ENCODE data around the gene CPVL.

CPVL gene

GRCh38 chr7:29042824-29043231 is 103.5 kb downstream of the CPVL start:
- H3K9me3 Mint-ChIP-seq: no peaks in the 10 kb centered on the region
- peaks cover 11% of the 10 kb centered on the region for H3K4me1 Mint-ChIP-seq (ENCODE audit: low read depth)
- no peaks in the 10 kb centered on the region for H3K36me3 Mint-ChIP-seq (ENCODE audit: low read depth)
- no peak overlapping the region for H3K27ac Mint-ChIP-seq
- H3K27me3 Mint-ChIP-seq (ENCODE audit: low read depth): no peaks in the 10 kb centered on the region
- H3K4me3 Mint-ChIP-seq: no peak overlapping the region

DNA sequence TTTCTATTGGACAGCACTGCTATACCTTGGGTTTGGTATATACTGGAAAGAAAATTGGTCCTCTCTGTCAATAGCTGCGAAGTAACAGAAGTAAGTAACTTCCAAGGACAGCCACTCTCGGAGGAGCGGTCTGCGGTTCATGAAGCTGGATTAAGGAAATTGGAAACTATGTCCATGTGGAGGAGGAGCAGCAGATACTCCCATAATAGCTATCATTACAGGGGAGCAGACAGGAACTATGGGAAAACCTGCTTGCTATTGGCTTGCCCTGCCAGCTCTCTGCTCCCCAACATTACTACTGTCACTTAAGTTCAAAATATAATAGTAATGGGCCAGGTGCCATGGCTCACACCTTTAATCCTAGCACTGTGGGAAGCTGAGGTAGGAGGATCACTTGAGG is 104.3 kb downstream of the CPVL start:
- Mint-ChIP-seq H3K9me3 (no peaks in the 10 kb centered on the region), H3K36me3 (ENCODE audit: low read depth) (no peaks in the 10 kb centered on the region), H3K4me3 (no peak overlapping the region), H3K27me3 (ENCODE audit: low read depth) (no peaks in the 10 kb centered on the region), H3K4me1 (ENCODE audit: low read depth) (peaks cover 11% of the 10 kb centered on the region), H3K27ac (no peak overlapping the region)

GRCh38 chr7:29040579-29040925 is 105.8 kb downstream of the CPVL start:
- Mint-ChIP-seq H3K4me3 (no peak overlapping the region), H3K27ac (no peak overlapping the region), H3K36me3 (ENCODE audit: low read depth) (no peaks in the 10 kb centered on the region), H3K27me3 (ENCODE audit: low read depth) (no peaks in the 10 kb centered on the region), H3K9me3 (no peaks in the 10 kb centered on the region), H3K4me1 (ENCODE audit: low read depth) (peaks cover 21% of the 10 kb centered on the region)

DNA sequence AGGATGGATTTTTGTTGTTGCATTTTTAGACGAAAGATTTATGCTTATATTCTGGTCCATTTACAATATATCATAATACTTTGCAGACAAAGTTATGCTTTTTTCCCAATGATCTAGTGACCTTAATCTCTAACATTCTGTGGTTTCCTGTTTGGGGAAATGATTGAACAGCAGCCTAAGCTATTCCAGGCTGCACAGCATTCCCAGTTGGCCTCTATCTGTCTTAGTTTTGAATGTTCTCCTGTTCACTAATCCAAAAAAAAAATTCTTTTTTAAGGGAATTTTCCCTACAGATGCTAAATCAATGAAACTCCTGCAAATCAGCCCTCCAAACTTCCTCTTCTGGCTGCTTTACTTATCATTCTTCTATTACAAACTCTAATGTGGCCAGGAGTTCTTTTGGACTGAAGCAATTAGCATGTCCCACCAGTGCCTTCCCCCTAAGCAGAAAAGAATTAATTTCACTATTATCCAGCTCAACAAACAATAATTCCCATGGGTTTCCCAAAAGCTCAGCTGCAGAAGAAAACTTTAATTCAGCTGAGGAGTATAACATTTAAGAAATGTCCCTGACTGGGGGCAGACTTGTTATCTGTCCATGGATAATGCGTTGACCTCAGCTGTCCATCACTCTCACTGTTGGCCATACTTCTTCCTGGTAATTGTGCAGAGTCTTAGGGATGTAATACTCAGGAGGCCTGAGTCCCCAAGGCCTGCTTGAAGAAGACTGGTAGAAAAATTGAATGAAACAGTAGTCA is 106.3 kb downstream of the CPVL start:
- Mint-ChIP-seq H3K4me3 (no peak overlapping the region), H3K36me3 (ENCODE audit: low read depth) (peaks cover 2% of the 10 kb centered on the region), H3K27me3 (ENCODE audit: low read depth) (no peaks in the 10 kb centered on the region), H3K27ac (no peak overlapping the region), H3K4me1 (ENCODE audit: low read depth) (peaks cover 26% of the 10 kb centered on the region), H3K9me3 (no peaks in the 10 kb centered on the region)

- Mint-ChIP-seq H3K9me3 (no peaks in the 10 kb centered on the region), H3K4me1 (ENCODE audit: low read depth) (peaks cover 31% of the 10 kb centered on the region), H3K36me3 (ENCODE audit: low read depth) (peaks cover 2% of the 10 kb centered on the region), H3K4me3 (no peak overlapping the region), H3K27ac (no peak overlapping the region), H3K27me3 (ENCODE audit: low read depth) (no peaks in the 10 kb centered on the region)
These were observed 107.9 kb downstream of the CPVL start for GRCh38 chr7:29038463-29038862.

GRCh38 chr7:29035044-29035740 is 111.1 kb downstream of the CPVL start:
- H3K9me3 Mint-ChIP-seq: no peaks in the 10 kb centered on the region
- H3K36me3 Mint-ChIP-seq (ENCODE audit: low read depth): peaks cover 2% of the 10 kb centered on the region
- peaks cover 33% of the 10 kb centered on the region for H3K4me1 Mint-ChIP-seq (ENCODE audit: low read depth)
- peak overlapping the region; percentile 90 for H3K27ac Mint-ChIP-seq
- no peaks in the 10 kb centered on the region for H3K27me3 Mint-ChIP-seq (ENCODE audit: low read depth)
- peak overlapping the region; percentile 63 for H3K4me3 Mint-ChIP-seq

GRCh38 chr7:29033584-29033983 is 112.8 kb downstream of the CPVL start:
- Mint-ChIP-seq H3K27me3 (ENCODE audit: low read depth) (no peaks in the 10 kb centered on the region), H3K36me3 (ENCODE audit: low read depth) (peaks cover 2% of the 10 kb centered on the region), H3K4me3 (no peak overlapping the region), H3K27ac (no peak overlapping the region), H3K9me3 (peaks cover 7% of the 10 kb centered on the region), H3K4me1 (ENCODE audit: low read depth) (peaks cover 28% of the 10 kb centered on the region)

DNA sequence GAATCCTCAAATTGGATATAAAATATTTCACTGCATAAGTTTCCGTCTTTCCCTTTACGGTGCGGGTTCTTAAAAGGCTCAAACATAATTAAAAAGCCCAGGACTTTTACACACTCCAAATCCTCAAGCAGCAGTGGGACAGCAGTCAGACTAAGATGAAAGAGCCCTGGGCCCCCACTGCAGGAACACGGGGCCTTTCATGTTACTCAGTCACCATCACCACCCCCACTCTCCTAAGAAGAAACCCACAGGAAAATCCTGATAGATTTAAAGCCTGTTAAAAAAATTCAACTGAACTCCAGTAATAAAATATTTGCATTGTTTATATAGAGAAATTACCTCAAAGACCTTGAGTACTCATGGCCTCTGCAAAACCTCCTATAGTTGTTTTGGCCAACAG is 114.2 kb downstream of the CPVL start:
- Mint-ChIP-seq H3K27ac (no peak overlapping the region), H3K27me3 (ENCODE audit: low read depth) (no peaks in the 10 kb centered on the region), H3K9me3 (peaks cover 13% of the 10 kb centered on the region), H3K4me1 (ENCODE audit: low read depth) (peaks cover 22% of the 10 kb centered on the region), H3K4me3 (no peak overlapping the region), H3K36me3 (ENCODE audit: low read depth) (peaks cover 2% of the 10 kb centered on the region)

DNA sequence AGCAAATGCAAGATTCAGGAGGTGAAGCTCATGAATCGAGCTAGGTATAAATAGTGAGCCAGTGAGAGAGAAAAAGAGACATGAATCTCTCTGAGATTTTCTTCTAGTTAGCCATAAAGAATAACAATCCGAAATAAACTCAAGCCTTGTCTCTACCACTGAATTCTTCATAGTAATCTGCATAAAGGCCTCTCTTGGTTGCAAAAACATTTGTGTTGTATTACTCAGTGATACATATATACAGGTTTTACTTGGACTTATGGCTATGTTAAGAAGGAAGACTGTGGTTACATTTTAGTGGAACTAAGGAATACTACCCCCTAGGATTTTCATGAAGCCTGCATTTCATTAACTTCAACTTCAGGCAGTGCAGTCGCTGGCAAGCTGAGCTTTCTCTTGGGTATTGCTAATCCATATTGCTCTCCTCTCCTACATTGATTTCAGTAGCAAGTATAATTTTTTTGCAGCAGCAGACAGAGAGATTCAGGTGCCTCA is 115.5 kb downstream of the CPVL start:
- H3K27ac Mint-ChIP-seq: no peak overlapping the region
- H3K4me1 Mint-ChIP-seq (ENCODE audit: low read depth): peaks cover 12% of the 10 kb centered on the region
- H3K4me3 Mint-ChIP-seq: no peak overlapping the region
- peaks cover 26% of the 10 kb centered on the region for H3K9me3 Mint-ChIP-seq
- peaks cover 1% of the 10 kb centered on the region for H3K27me3 Mint-ChIP-seq (ENCODE audit: low read depth)
- peaks cover 5% of the 10 kb centered on the region for H3K36me3 Mint-ChIP-seq (ENCODE audit: low read depth)

- H3K36me3 Mint-ChIP-seq (ENCODE audit: low read depth): peaks cover 8% of the 10 kb centered on the region
- peaks cover 37% of the 10 kb centered on the region for H3K9me3 Mint-ChIP-seq
These were observed 123.9 kb downstream of the CPVL start for GRCh38 chr7:29022291-29022988.

DNA sequence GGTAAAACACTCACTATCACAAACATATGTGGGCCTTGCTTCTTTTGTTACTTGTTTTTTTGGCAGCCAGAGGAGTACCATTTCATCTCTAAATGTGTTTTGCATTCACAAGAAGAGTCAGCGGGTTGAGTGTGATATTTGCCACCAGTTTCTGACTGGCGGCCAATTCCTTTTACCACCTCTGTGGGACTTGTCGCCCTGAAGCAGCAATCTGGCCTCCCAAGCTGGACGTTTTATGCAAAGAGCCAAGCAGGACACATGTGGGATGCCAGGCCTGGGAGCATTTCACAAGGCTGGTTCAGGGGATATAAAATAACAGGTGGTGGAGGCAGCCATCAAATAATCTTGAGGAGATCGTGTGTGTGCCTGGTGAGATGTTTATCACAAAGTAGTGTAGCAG is 126.4 kb downstream of the CPVL start:
- peaks cover 5% of the 10 kb centered on the region for H3K36me3 Mint-ChIP-seq (ENCODE audit: low read depth)
- H3K27me3 Mint-ChIP-seq (ENCODE audit: low read depth): no peaks in the 10 kb centered on the region
- H3K27ac Mint-ChIP-seq: no peak overlapping the region
- no peak overlapping the region for H3K4me3 Mint-ChIP-seq
- H3K9me3 Mint-ChIP-seq: peaks cover 17% of the 10 kb centered on the region
- no peaks in the 10 kb centered on the region for H3K4me1 Mint-ChIP-seq (ENCODE audit: low read depth)

More at GRCh38 chr7:29022291-29022988, 123.9 kb downstream of the CPVL start:
- Mint-ChIP-seq H3K4me1 (ENCODE audit: low read depth) (peaks cover 5% of the 10 kb centered on the region), H3K27me3 (ENCODE audit: low read depth) (peaks cover 3% of the 10 kb centered on the region), H3K27ac (no peak overlapping the region), H3K4me3 (no peak overlapping the region)

- peaks cover 5% of the 10 kb centered on the region for H3K36me3 Mint-ChIP-seq (ENCODE audit: low read depth)
- H3K27me3 Mint-ChIP-seq (ENCODE audit: low read depth): no peaks in the 10 kb centered on the region
- peaks cover 12% of the 10 kb centered on the region for H3K9me3 Mint-ChIP-seq
- H3K27ac Mint-ChIP-seq: no peak overlapping the region
- H3K4me3 Mint-ChIP-seq: no peak overlapping the region
- H3K4me1 Mint-ChIP-seq (ENCODE audit: low read depth): no peaks in the 10 kb centered on the region
These were observed 127.0 kb downstream of the CPVL start for GRCh38 chr7:29019387-29019786.

DNA sequence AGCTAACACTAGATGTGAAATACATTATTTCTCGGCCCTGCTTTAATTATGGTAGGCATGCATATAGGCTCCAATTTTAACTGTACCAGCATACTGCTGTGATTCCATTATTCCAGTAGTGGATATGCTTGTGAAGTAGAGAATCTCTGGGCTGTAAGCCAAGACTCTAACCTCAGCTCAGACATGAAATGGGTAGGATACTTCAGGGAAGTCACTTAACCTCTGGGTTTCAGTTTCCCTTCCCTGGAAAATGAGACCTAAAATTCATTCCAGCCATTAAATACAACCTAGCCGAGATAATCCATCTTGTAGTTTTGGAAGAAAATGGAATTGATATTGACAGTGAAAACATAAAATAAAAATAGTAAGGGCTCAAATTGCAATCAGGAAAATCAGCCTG is 128.6 kb downstream of the CPVL start:
- peaks cover 3% of the 10 kb centered on the region for H3K9me3 Mint-ChIP-seq
- no peak overlapping the region for H3K4me3 Mint-ChIP-seq
- no peaks in the 10 kb centered on the region for H3K4me1 Mint-ChIP-seq (ENCODE audit: low read depth)
- H3K27me3 Mint-ChIP-seq (ENCODE audit: low read depth): no peaks in the 10 kb centered on the region
- H3K27ac Mint-ChIP-seq: no peak overlapping the region
- H3K36me3 Mint-ChIP-seq (ENCODE audit: low read depth): no peaks in the 10 kb centered on the region

- Mint-ChIP-seq H3K27me3 (ENCODE audit: low read depth) (no peaks in the 10 kb centered on the region), H3K4me3 (no peak overlapping the region), H3K27ac (no peak overlapping the region), H3K36me3 (ENCODE audit: low read depth) (no peaks in the 10 kb centered on the region), H3K9me3 (no peaks in the 10 kb centered on the region), H3K4me1 (ENCODE audit: low read depth) (no peaks in the 10 kb centered on the region)
These were observed 131.6 kb downstream of the CPVL start for GRCh38 chr7:29014725-29015124.

DNA sequence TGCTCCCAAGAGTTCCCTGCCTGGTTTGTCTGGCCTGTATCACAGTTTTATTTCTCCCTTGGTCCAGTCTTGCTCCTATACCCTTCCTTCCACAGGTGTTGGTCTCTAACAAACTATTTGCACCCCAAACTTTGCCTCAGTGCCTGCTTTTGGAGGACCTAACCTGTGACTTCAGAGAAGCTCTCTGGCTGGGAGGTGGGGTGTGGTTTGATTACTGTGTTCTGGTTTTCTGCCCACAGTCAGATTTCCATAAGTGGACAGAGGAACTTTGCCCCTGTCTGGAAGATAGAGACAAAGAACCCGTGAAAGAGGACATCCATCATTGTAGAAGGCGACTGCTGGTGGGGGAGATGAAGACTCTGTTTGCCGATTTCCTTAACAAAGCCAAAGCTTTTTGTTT is 132.4 kb downstream of the CPVL start:
- Mint-ChIP-seq H3K4me3 (no peak overlapping the region), H3K27me3 (ENCODE audit: low read depth) (no peaks in the 10 kb centered on the region), H3K36me3 (ENCODE audit: low read depth) (no peaks in the 10 kb centered on the region), H3K27ac (no peak overlapping the region), H3K4me1 (ENCODE audit: low read depth) (no peaks in the 10 kb centered on the region), H3K9me3 (no peaks in the 10 kb centered on the region)

Data from T-helper 1 cell treated with Interleukin-12 subunit alpha and Interleukin-12 subunit beta and Interleukin-4 antibody, amounts not matched to agents 30 μg/mL and 1 μg/mL, for 36 hours (primary cell).